HCT116 (cell line): ENCODE data around the gene C1QTNF12. TPM values are rescaled to one million over a fixed set of nuclear protein-coding genes. Genes with fewer than 3 reads are reported as not detected.

Source experiments
- ATAC-seq: fragments of 200-7000 bp; cut with Tn5 transposase; 2 replicates; pipeline ENCODE4 v1.9.1; 2020; ENCODE audit warnings: mild to moderate bottlenecking, moderate library complexity
- BruUV-seq: library from RNA; stranded (reverse); fragments of 400-500 nt; replicated peaks from 2 replicates; lab custom pipeline; 2021; lab: Mats Ljungman, UMichigan
- CTCF ChIA-PET: fragments of 300-600 bp; sonication (Branson Sonifier 250); formaldehyde crosslinking; loops from one replicate; lab custom pipeline; 2021; ENCODE audit warnings: antibody characterized with exemption; lab: Charles Lee
- POLR2A ChIA-PET: fragments of 300-600, 350-600 bp; sonication (Branson Sonifier 250); formaldehyde crosslinking; loops from one replicate; lab custom pipeline; 2021; ENCODE audit warnings: antibody characterized with exemption; lab: Charles Lee
- RAD21 ChIA-PET, 2 experiments: fragments of 300-600 bp; sonication (Branson Sonifier 250); formaldehyde crosslinking; loops; one replicate each; lab custom pipeline; 2023; ENCODE audit warnings: low total read pairs in 2 of 2; ENCODE audit not compliant: uncharacterized antibody in 2 of 2, unreplicated experiment in 2 of 2, low non-redundant PET in 1 of 2; lab: Charles Lee
- DNase-seq: peaks from one replicate; pipeline ENCODE4 v3.0.0-alpha.2; 2010; ENCODE audit warnings: low read depth, low spot score
- H2AFZ ChIP-seq: fragments of 200-600 bp; shearing (Covaris generic), sonication (generic); 2 replicates; pipeline ENCODE4 v1.6.1; 2017; ENCODE audit warnings: low read depth, mixed run types, mixed read lengths, antibody characterized with exemption, low read length; ENCODE audit not compliant: poor library complexity, severe bottlenecking
- H3K27ac ChIP-seq: 2 replicates; pipeline ENCODE4 v1.5.1; 2012; ENCODE audit warnings: low read depth, low read length
- H3K27me3 ChIP-seq: fragments of 200-600 bp; sonication (generic); 2 replicates; pipeline ENCODE4 v1.6.1; 2016; ENCODE audit warnings: mixed run types, low read length, mixed read lengths; ENCODE audit not compliant: insufficient read depth
- H3K36me3 ChIP-seq, 2 experiments: fragments of 200-500 bp in 1 of 2; fragments of 200-600 bp in 1 of 2; sonication (Bioruptor generic) in 1 of 2; sonication (generic) in 1 of 2; 2 replicates each; pipeline versions ENCODE4 v1.5.1 to v1.6.1; 2014 to 2016; ENCODE audit warnings: low read length in 2 of 2, inconsistent platforms in 1 of 2, mixed read lengths in 1 of 2, mixed run types in 1 of 2; ENCODE audit not compliant: insufficient read depth in 2 of 2, control insufficient read depth in 1 of 2
- H3K4me1 ChIP-seq, 2 experiments: fragments of 200-600 bp in 1 of 2; sonication (generic) in 1 of 2; 2 replicates each; pipeline versions ENCODE4 v1.5.1 to v1.6.1; 2012 to 2017; ENCODE audit warnings: low read length in 2 of 2, inconsistent platforms in 1 of 2, mild to moderate bottlenecking in 1 of 2, mixed read lengths in 1 of 2, mixed run types in 1 of 2, moderate library complexity in 1 of 2; ENCODE audit not compliant: insufficient read depth in 2 of 2, control insufficient read depth in 1 of 2
- H3K4me2 ChIP-seq: fragments of 200-600 bp; sonication (generic); 2 replicates; pipeline ENCODE4 v1.6.1; 2017; ENCODE audit warnings: mixed run types, low read length, mixed read lengths
- H3K4me3 ChIP-seq, 2 experiments: fragments of 200-600 bp in 1 of 2; sonication (generic) in 1 of 2; replicated peaks in 1 of 2; 2 replicates each; pipeline ENCODE4 v1.5.1; 2011 to 2016; ENCODE audit warnings: low read length in 2 of 2, control low read depth in 1 of 2, low read depth in 1 of 2, mild to moderate bottlenecking in 1 of 2, mixed read lengths in 1 of 2, mixed run types in 1 of 2
- H3K79me2 ChIP-seq: fragments of 200-600 bp; sonication (generic); 2 replicates; pipeline ENCODE4 v1.6.1; 2017; ENCODE audit warnings: mild to moderate bottlenecking, mixed run types, low read length, moderate library complexity, mixed read lengths; ENCODE audit not compliant: insufficient read depth
- H3K9ac ChIP-seq: fragments of 200-600 bp; sonication (generic); 2 replicates; pipeline ENCODE4 v1.6.1; 2016; ENCODE audit warnings: low read length, mixed read lengths
- H3K9me2 ChIP-seq: fragments of 200-600 bp; sonication (generic), shearing (Covaris generic); 2 replicates; pipeline ENCODE4 v1.6.1; 2017; ENCODE audit warnings: mixed run types, mild to moderate bottlenecking, moderate library complexity; ENCODE audit not compliant: insufficient read depth
- H3K9me3 ChIP-seq, 2 experiments: fragments of 200-500 bp in 1 of 2; fragments of 200-600 bp in 1 of 2; sonication (Bioruptor generic) in 1 of 2; sonication (generic) in 1 of 2; 2 replicates each; pipeline ENCODE4 v1.6.1; 2014 to 2017; ENCODE audit warnings: low read length in 2 of 2, mixed read lengths in 2 of 2, inconsistent platforms in 1 of 2, low read depth in 1 of 2, mild to moderate bottlenecking in 1 of 2, mixed run types in 1 of 2, moderate library complexity in 1 of 2; ENCODE audit not compliant: control insufficient read depth in 1 of 2, insufficient read depth in 1 of 2
- H4K20me1 ChIP-seq: fragments of 200-600 bp; sonication (generic), shearing (Covaris generic); 2 replicates; pipeline ENCODE4 v1.6.1; 2017; ENCODE audit warnings: mixed run types, mild to moderate bottlenecking, moderate library complexity; ENCODE audit not compliant: insufficient read depth
- CBX3 ChIP-seq: IDR thresholded peaks from 2 replicates; pipeline ENCODE4 v1.6.1; 2012; ENCODE audit warnings: low read depth
- CTCF ChIP-seq, 3 experiments: fragments of 200-600 bp in 1 of 3; sonication (generic) in 1 of 3; IDR thresholded peaks in 2 of 3; conservative IDR thresholded peaks in 1 of 3; 2 replicates each; pipeline ENCODE4 v1.5.1; 2012 to 2017; ENCODE audit warnings: low read depth in 2 of 3, low read length in 2 of 3, antibody characterized with exemption in 1 of 3, borderline replicate concordance in 1 of 3, control low read depth in 1 of 3, mild to moderate bottlenecking in 1 of 3, mixed read lengths in 1 of 3, mixed run types in 1 of 3, moderate library complexity in 1 of 3; ENCODE audit not compliant: insufficient read depth in 1 of 3
- POLR2A ChIP-seq: IDR thresholded peaks from 2 replicates; pipeline ENCODE4 v1.7.0; 2011; ENCODE audit warnings: borderline replicate concordance; ENCODE audit not compliant: insufficient read depth, insufficient read length; ENCODE audit errors: extremely low read depth
- REST ChIP-seq: IDR thresholded peaks from 2 replicates; pipeline ENCODE4 v1.6.1; 2012; ENCODE audit warnings: low read depth
- intact Hi-C: fragments of 100-400 bp; cut with micrococcal nuclease; formaldehyde crosslinking; loops from 2 replicates; pipeline ENCODE4 v1.10.0; 2022
- total RNA-seq: library from RNA; stranded (reverse); gene quantifications from one replicate; pipeline ENCODE4 v1.2.1, GENCODE V29; 2021; ENCODE audit not compliant: unreplicated experiment

C1QTNF12 gene
- total RNA-seq, 1 experiment from 2014 or later, result 6.9 TPM

DNA sequence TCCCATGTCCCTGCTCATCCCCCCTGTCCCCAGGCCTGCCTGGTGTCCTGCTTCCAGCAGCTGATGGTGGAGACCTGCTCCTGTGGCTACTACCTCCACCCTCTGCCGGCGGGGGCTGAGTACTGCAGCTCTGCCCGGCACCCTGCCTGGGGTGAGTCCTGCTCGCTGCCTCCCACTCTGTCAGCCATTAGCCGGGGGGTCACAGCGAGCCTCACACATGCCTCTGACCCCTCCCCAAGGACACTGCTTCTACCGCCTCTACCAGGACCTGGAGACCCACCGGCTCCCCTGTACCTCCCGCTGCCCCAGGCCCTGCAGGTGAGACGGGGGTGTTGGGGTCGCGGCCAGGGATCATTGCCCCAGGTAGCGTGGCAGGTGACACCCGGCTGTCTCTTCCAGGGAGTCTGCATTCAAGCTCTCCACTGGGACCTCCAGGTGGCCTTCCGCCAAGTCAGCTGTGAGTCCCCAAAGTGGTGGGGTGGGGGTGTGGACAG is 43.8 kb upstream of the C1QTNF12 start:
- RAD21 ChIA-PET, result interaction anchor here (0.6 to 0.9 kb wide), 3 partner anchors 11 to 168 kb away, joined by 3 to 5 read pairs (median 3); no protein-coding TSS in a partner anchor
- POLR2A ChIA-PET, result no interaction called here
- DNase-seq (no peak), ATAC-seq (peak; percentile 43)
- no peak overlapping the region; the same call in 1 of the 2 replicates for H3K27ac ChIP-seq
- H3K9ac ChIP-seq, result no peak overlapping the region
- intact Hi-C loops, result loop anchor here (2.0 kb wide), 2 partner anchors 167 to 305 kb away; no protein-coding TSS in a partner anchor
- H2AFZ ChIP-seq, result no peak overlapping the region
- H3K4me2 ChIP-seq, result peak overlapping the region; percentile 47; the same call in 1 of the 2 replicates
- no peaks in the 10 kb centered on the region for H3K79me2 ChIP-seq
- no peaks in the 10 kb centered on the region for H3K36me3 ChIP-seq
- H3K4me3 ChIP-seq, result no peak overlapping the region
- no TSS peak for BruUV-seq
- H3K9me2 ChIP-seq, result no peaks in the 10 kb centered on the region
- H4K20me1 ChIP-seq, result no peaks in the 10 kb centered on the region
- H3K9me3 ChIP-seq, result no peaks in the 10 kb centered on the region
- no peaks in the 10 kb centered on the region for H3K27me3 ChIP-seq
- peaks cover 14 to 38% of the 10 kb centered on the region in 2 experiments for H3K4me1 ChIP-seq
- TF ChIP-seq CTCF (IDR thresholded peaks at IDR 0.05 in 2 of 3, conservative IDR thresholded peaks at IDR 0.05 in 1 of 3; ENCODE audit: borderline replicate concordance in 1 of 3, insufficient read depth in 1 of 3, low read depth in 2 of 3, low read length in 2 of 3) (peak; percentile 54 to 74 (median 61); a peak in 5 of 6 replicates), REST (no peak), POLR2A (no peak), CBX3 (no peak)
- CTCF ChIA-PET, result interaction anchor here (0.6 to 2.8 kb wide), 4 partner anchors 10 to 168 kb away, joined by 3 to 30 read pairs (median 10); no protein-coding TSS in a partner anchor
